IMR-90 (cell line): ENCODE data around the gene FAM241A. TPM values are rescaled to one million over a fixed set of nuclear protein-coding genes. Genes with fewer than 3 reads are reported as not detected.

ENCODE experiments used
- ATAC-seq: fragments of 200-7000 bp; cut with Tn5 transposase; 2 replicates; pipeline ENCODE4 v1.9.1; 2020; ENCODE audit warnings: low read depth, mild to moderate bottlenecking, moderate library complexity
- BruUV-seq: library from RNA; stranded (reverse); fragments of 400-500 nt; replicated peaks from 2 replicates; lab custom pipeline; 2021; lab: Mats Ljungman, UMichigan
- CTCF ChIA-PET: fragments of 300-600 bp; formaldehyde crosslinking; extraction: SDS; loops from one replicate; lab custom pipeline; 2021; ENCODE audit warnings: antibody characterized with exemption; lab: Yijun Ruan, JAX
- POLR2A ChIA-PET: fragments of 300-600 bp; sonication (Branson Sonifier 250); formaldehyde crosslinking; loops from one replicate; lab custom pipeline; 2022; ENCODE audit warnings: antibody characterized with exemption; ENCODE audit not compliant: unreplicated experiment; lab: Charles Lee
- DNase-seq: peaks from one replicate; pipeline ENCODE4 v3.0.0; 2013
- H2AFZ ChIP-seq: replicated peaks from 2 replicates; pipeline ENCODE3; 2013; ENCODE audit warnings: low read length, mild to moderate bottlenecking; ENCODE audit not compliant: poor library complexity
- H2AK5ac ChIP-seq: 2 replicates; pipeline ENCODE4 v1.6.1; 2013; ENCODE audit warnings: low read depth, low read length, inconsistent platforms
- H2AK9ac ChIP-seq: replicated peaks from 2 replicates; pipeline ENCODE3; 2013; ENCODE audit warnings: mild to moderate bottlenecking, low read depth, low read length, moderate library complexity; ENCODE audit not compliant: poor library complexity
- H2BK120ac ChIP-seq: 2 replicates; pipeline ENCODE4 v1.6.1; 2013; ENCODE audit warnings: low read depth, low read length, inconsistent platforms
- H2BK15ac ChIP-seq: 3 replicates; pipeline ENCODE4 v1.6.1; 2013; ENCODE audit warnings: low read depth, low read length, inconsistent platforms
- H2BK20ac ChIP-seq: 2 replicates; pipeline ENCODE4 v1.6.1; 2013; ENCODE audit warnings: low read depth, mild to moderate bottlenecking, inconsistent platforms, low read length, moderate library complexity
- H2BK5ac ChIP-seq: 2 replicates; pipeline ENCODE4 v1.6.1; 2013; ENCODE audit warnings: mild to moderate bottlenecking, low read depth, low read length, inconsistent platforms; ENCODE audit not compliant: poor library complexity, severe bottlenecking
- H3K14ac ChIP-seq: replicated peaks from 2 replicates; pipeline ENCODE4 v1.6.1; 2013; ENCODE audit warnings: low read depth, low read length, inconsistent platforms
- H3K18ac ChIP-seq: 2 replicates; pipeline ENCODE4 v1.6.1; 2013; ENCODE audit warnings: low read depth, low read length, control low read depth
- H3K23ac ChIP-seq: 2 replicates; pipeline ENCODE4 v1.6.1; 2013; ENCODE audit warnings: low read depth, low read length, inconsistent platforms
- H3K27ac ChIP-seq: 2 replicates; pipeline ENCODE4 v1.5.1; 2013; ENCODE audit warnings: mild to moderate bottlenecking, control low read depth, low read length; ENCODE audit not compliant: insufficient read depth
- H3K27me3 ChIP-seq: 2 replicates; pipeline ENCODE4 v1.6.1; 2013; ENCODE audit warnings: low read length; ENCODE audit not compliant: control insufficient read depth, insufficient read depth
- H3K36me3 ChIP-seq: 2 replicates; pipeline ENCODE4 v1.6.1; 2013; ENCODE audit warnings: low read length, mixed read lengths; ENCODE audit not compliant: control insufficient read depth, insufficient read depth
- H3K4ac ChIP-seq: 2 replicates; pipeline ENCODE4 v1.6.1; 2013; ENCODE audit warnings: low read depth, low read length, inconsistent platforms
- H3K4me1 ChIP-seq: 2 replicates; pipeline ENCODE4 v1.6.1; 2013; ENCODE audit warnings: low read length, mixed read lengths; ENCODE audit not compliant: control insufficient read depth, insufficient read depth
- H3K4me2 ChIP-seq: 2 replicates; pipeline ENCODE4 v1.6.1; 2013; ENCODE audit warnings: low read depth, mild to moderate bottlenecking, control low read depth, low read length, moderate library complexity
- H3K4me3 ChIP-seq: 2 replicates; pipeline ENCODE4 v1.5.1; 2013; ENCODE audit warnings: low read depth, mild to moderate bottlenecking, control low read depth, low read length, moderate library complexity; ENCODE audit not compliant: insufficient read depth
- H3K56ac ChIP-seq: 2 replicates; pipeline ENCODE4 v1.6.1; 2013; ENCODE audit warnings: low read length, inconsistent platforms; ENCODE audit not compliant: insufficient read depth; ENCODE audit errors: extremely low read depth
- H3K79me1 ChIP-seq, 2 experiments: 2 replicates each; pipeline ENCODE4 v1.6.1; 2013; ENCODE audit warnings: low read length in 2 of 2, inconsistent platforms in 1 of 2, low read depth in 1 of 2
- H3K9ac ChIP-seq: 2 replicates; pipeline ENCODE4 v1.6.1; 2013; ENCODE audit warnings: low read depth, low read length, control low read depth
- H3K9me1 ChIP-seq: 2 replicates; pipeline ENCODE4 v1.6.1; 2013; ENCODE audit warnings: low read length, inconsistent platforms; ENCODE audit not compliant: insufficient read depth
- H3K9me3 ChIP-seq: 2 replicates; pipeline ENCODE4 v1.6.1; 2013; ENCODE audit warnings: low read length; ENCODE audit not compliant: control insufficient read depth, insufficient read depth
- H4K20me1 ChIP-seq: 2 replicates; pipeline ENCODE4 v1.6.1; 2013; ENCODE audit warnings: low read length, inconsistent platforms; ENCODE audit not compliant: insufficient read depth
- H4K5ac ChIP-seq: 2 replicates; pipeline ENCODE4 v1.6.1; 2013; ENCODE audit warnings: mild to moderate bottlenecking, low read depth, low read length, control low read depth
- H4K8ac ChIP-seq, 2 experiments: 2 replicates each; pipeline ENCODE4 v1.6.1; 2013; ENCODE audit warnings: low read depth in 2 of 2, low read length in 2 of 2, control low read depth in 1 of 2, inconsistent platforms in 1 of 2
- H4K91ac ChIP-seq: 2 replicates; pipeline ENCODE4 v1.6.1; 2013; ENCODE audit warnings: low read depth, low read length, inconsistent platforms; ENCODE audit not compliant: insufficient read depth
- BHLHE40 ChIP-seq: fragments of 150-350 bp; IDR thresholded peaks from 2 replicates; pipeline ENCODE4 v1.6.1; 2016; ENCODE audit warnings: mild to moderate bottlenecking, low read depth, low read length
- CEBPB ChIP-seq: IDR thresholded peaks from 2 replicates; pipeline ENCODE4 v1.6.1; 2012; ENCODE audit warnings: low read depth, low read length, improper control_type of control experiment
- CHD1 ChIP-seq: IDR thresholded peaks from 2 replicates; pipeline ENCODE4 v1.6.1; 2012; ENCODE audit warnings: low read depth, low read length, improper control_type of control experiment
- ELK1 ChIP-seq: fragments of 150-350 bp; IDR thresholded peaks from 2 replicates; pipeline ENCODE4 v1.6.1; 2016; ENCODE audit warnings: low read depth, mild to moderate bottlenecking, low read length, moderate library complexity, borderline replicate concordance
- FOS ChIP-seq: fragments of 150-350 bp; IDR thresholded peaks from 2 replicates; pipeline ENCODE4 v1.6.1; 2016; ENCODE audit warnings: low read depth, low read length
- MAFK ChIP-seq: IDR thresholded peaks from 2 replicates; pipeline ENCODE4 v1.6.1; 2012; ENCODE audit warnings: low read depth, low read length, improper control_type of control experiment
- MXI1 ChIP-seq: IDR thresholded peaks from 2 replicates; pipeline ENCODE4 v1.6.1; 2012; ENCODE audit warnings: low read depth, mild to moderate bottlenecking, low read length, moderate library complexity, borderline replicate concordance
- NFE2L2 ChIP-seq: fragments of 150-350 bp; IDR thresholded peaks from 2 replicates; pipeline ENCODE4 v1.6.1; 2016; ENCODE audit warnings: low read depth, mild to moderate bottlenecking, low read length
- POLR2A ChIP-seq: IDR thresholded peaks from 2 replicates; pipeline ENCODE4 v1.6.1; 2012; ENCODE audit warnings: mild to moderate bottlenecking, low read depth, low read length
- RAD21 ChIP-seq: IDR thresholded peaks from 2 replicates; pipeline ENCODE4 v1.6.1; 2012; ENCODE audit warnings: low read length, improper control_type of control experiment
- SMC3 ChIP-seq: fragments of 150-350 bp; IDR thresholded peaks from 2 replicates; pipeline ENCODE4 v1.6.1; 2016; ENCODE audit warnings: low read depth, mild to moderate bottlenecking, antibody characterized with exemption, low read length, moderate library complexity
- WGBS, 2 experiments: methylation state at CpG; one replicate each; pipeline versions ENCODE4 v1.1.5 to v1.1.7; 2013; ENCODE audit warnings: missing lambda C conversion rate in 2 of 2; ENCODE audit not compliant: insufficient read length in 1 of 2; ENCODE audit errors: extremely low coverage in 2 of 2; 5-methylcytosine and 5-hydroxymethylcytosine counted together
- dilution Hi-C: fragments of 300-500 bp; cut with HindIII; formaldehyde crosslinking; loops from one replicate; pipeline ENCODE4 v1.14.3; 2018; ENCODE audit warnings: low sequenced_read_pairs; ENCODE audit not compliant: unreplicated experiment
- in situ Hi-C: fragments of 300-500 bp; cut with MboI; formaldehyde crosslinking; loops from 3 replicates; pipeline ENCODE4 v1.14.3; 2019; ENCODE audit warnings: low sequenced_read_pairs, inconsistent platforms, mixed read lengths
- intact Hi-C: fragments of 100-400 bp; cut with micrococcal nuclease; formaldehyde crosslinking; loops from 2 replicates; pipeline ENCODE4 v1.10.0; 2022
- polyA plus RNA-seq, 3 experiments: library from polyadenylated mRNA; depleted of rRNA; stranded (reverse); fragments of >200 nt; gene quantifications; 2 replicates each; pipeline ENCODE4 v1.2.3, GENCODE V29; 2012; ENCODE audit warnings: low replicate concordance in 1 of 3
- total RNA-seq: library from RNA; depleted of rRNA; stranded (reverse); fragments of >200 nt; gene quantifications from 2 replicates; pipeline ENCODE4 v1.2.3, GENCODE V29; 2012
- TF ChIP-seq, protein P1 (sequence below): fragments of 150-350 bp; IDR thresholded peaks from 2 replicates; pipeline ENCODE4 v1.6.1; 2017; ENCODE audit warnings: mild to moderate bottlenecking, antibody characterized with exemption, low read length, low read depth

FAM241A gene
- total and polyA plus RNA-seq, 2 of the 4 experiments (the other 2 are of a cell fraction) = under 0.01 to 0.24 TPM

DNA sequence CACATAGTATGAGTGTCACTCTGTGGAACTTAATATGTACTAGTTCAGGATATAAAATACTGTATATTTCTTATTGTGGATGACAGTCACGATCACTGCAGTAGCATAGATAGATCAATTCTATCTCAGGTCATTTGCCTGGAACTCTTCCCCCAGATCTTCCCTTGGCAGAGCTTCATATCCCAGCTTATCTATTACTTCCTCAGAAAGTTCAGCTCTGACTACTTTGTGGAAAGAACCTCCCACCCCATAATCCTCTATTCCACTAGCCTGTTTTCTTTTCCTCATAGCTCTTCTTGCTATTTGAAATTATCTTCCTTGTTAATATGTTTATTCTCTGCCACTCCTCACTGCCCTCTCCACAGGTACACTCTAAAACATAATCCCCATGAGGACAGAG lies 10.9 kb downstream of the FAM241A start:
- ChIA-PET CTCF (no interaction called here), POLR2A (no interaction called here)
- H2AK5ac ChIP-seq = no peak overlapping the region
- no peak overlapping the region for H3K18ac ChIP-seq
- H2BK5ac ChIP-seq = no peak overlapping the region
- H2AFZ ChIP-seq = no peak overlapping the region
- H3K4me1 ChIP-seq = no peaks in the 10 kb centered on the region
- no peak overlapping the region for H4K5ac ChIP-seq
- no peak overlapping the region for H3K4ac ChIP-seq
- H3K9ac ChIP-seq = no peak overlapping the region
- H3K9me1 ChIP-seq = no peaks in the 10 kb centered on the region
- no peak overlapping the region for H3K4me2 ChIP-seq
- no peak overlapping the region for H2BK120ac ChIP-seq
- DNase-seq = no peak
- H2BK20ac ChIP-seq = no peak overlapping the region
- no peak overlapping the region for H3K14ac ChIP-seq
- H3K27me3 ChIP-seq = no peaks in the 10 kb centered on the region
- no peak overlapping the region for H4K91ac ChIP-seq
- dilution Hi-C loops = no loop called here
- TF ChIP-seq CHD1 (no peak), BHLHE40 (no peak), CEBPB (no peak), MXI1 (no peak), FOS (no peak), SMC3 (no peak), ELK1 (no peak), MAFK (no peak), POLR2A (no peak), RAD21 (no peak), NFE2L2 (no peak)
- TF ChIP-seq, protein P1, sequence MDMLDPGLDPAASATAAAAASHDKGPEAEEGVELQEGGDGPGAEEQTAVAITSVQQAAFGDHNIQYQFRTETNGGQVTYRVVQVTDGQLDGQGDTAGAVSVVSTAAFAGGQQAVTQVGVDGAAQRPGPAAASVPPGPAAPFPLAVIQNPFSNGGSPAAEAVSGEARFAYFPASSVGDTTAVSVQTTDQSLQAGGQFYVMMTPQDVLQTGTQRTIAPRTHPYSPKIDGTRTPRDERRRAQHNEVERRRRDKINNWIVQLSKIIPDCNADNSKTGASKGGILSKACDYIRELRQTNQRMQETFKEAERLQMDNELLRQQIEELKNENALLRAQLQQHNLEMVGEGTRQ = no peak
- H3K27ac ChIP-seq = no peak overlapping the region
- in situ Hi-C loops = no loop called here
- H3K56ac ChIP-seq = no peak overlapping the region
- no peak overlapping the region for H2BK15ac ChIP-seq
- no peaks in the 10 kb centered on the region for H4K20me1 ChIP-seq
- intact Hi-C loops = no loop called here
- no peak overlapping the region for H3K23ac ChIP-seq
- no peaks in the 10 kb centered on the region for H3K36me3 ChIP-seq
- no TSS peak for BruUV-seq
- H3K79me1 ChIP-seq = no peaks in the 10 kb centered on the region
- no peak for ATAC-seq
- H3K9me3 ChIP-seq = no peaks in the 10 kb centered on the region
- H3K4me3 ChIP-seq = no peak overlapping the region
- H4K8ac ChIP-seq = no peak overlapping the region
- no CpG with 5 or more reads among the region's 1 CpG for WGBS, 2 experiments
- no peak overlapping the region for H2AK9ac ChIP-seq
